GM19351 (cell line): ENCODE measurements around the gene FOXJ1.

Source experiments
- ATAC-seq: cut with Tn5 transposase; IDR thresholded peaks from one replicate; pipeline ENCODE4 v1.9.1; 2021; ENCODE audit warnings: mild to moderate bottlenecking, moderate library complexity; ENCODE audit not compliant: unreplicated experiment

The FOXJ1 gene

DNA sequence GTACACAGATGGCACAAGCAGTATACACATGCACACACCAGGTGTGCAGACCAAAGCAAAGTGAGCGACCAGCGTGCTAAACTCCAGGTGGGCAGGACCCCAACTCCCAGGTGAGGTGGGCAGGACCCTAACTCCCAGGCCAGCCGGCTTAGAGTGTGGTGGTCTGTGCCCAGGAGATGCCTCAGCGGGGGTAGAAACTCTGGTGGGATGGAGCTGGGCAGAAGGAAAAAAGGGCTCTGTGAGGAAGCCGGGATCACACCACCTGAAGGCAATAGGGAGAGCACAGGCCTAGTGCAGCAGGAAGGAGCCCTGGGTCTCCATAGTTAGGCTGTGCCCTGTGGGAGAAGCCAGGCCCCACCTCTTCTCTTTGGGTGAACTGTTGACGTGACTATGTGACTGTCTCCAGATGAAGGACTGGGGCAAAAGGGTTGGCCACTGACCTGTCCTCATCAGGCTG lies 1.6 kb upstream of the FOXJ1 start:
- ATAC-seq = no peak

DNA sequence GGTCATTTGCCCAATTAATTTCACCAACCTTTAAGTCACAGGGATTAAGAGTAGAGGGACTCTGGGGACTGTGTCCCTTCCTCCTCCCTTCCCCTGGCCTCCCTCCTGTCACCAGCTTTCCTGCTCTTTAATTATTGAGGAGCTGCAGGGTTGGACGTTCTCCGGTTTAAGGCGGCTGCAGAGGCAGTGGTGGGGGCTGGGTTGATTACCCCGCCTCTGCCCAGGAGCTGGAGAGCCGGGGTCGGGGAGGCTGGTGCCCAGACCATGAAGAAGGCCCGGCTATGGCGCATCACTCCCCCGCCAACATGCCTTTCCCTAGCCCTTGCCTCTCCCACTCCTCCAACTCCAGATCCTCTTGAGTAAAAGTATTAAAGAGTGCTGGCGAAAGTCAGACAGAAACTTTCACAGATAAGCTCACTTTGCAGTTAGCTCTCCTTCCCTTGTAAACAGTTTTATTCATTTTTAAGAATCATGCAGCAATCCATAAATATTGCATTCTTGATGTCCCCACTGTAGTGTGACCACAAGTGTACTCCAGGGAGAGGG lies 1.1 kb upstream of the FOXJ1 start:
- ATAC-seq = no peak

DNA sequence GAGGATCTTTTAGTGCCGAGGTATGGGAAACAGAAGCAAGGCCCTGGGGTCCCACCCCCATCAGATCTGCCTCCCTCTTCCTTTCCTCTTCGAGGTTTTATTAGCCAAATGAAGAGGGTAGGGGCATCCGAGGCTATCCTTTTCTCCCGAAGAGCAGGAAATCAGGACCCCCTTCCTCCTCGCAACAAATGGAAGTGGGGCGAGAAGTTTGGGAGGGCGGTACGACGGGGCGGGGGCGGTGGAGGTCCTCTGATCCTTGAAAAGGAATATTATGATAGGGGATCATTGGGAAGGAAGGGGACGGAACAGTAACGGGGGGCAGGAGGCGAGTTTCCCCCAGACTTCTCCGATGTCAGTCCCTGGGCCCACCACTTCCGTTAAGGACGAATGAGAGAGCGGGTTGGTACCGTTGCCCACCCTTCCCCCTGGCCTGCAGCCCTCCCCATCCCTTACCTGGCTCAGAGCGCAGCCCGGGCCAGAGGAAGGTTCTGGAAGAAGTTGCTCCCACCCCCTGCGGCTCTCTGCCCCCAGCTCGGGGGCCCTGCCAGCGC lies 309 bp downstream of the FOXJ1 start:
- no peak for ATAC-seq

DNA sequence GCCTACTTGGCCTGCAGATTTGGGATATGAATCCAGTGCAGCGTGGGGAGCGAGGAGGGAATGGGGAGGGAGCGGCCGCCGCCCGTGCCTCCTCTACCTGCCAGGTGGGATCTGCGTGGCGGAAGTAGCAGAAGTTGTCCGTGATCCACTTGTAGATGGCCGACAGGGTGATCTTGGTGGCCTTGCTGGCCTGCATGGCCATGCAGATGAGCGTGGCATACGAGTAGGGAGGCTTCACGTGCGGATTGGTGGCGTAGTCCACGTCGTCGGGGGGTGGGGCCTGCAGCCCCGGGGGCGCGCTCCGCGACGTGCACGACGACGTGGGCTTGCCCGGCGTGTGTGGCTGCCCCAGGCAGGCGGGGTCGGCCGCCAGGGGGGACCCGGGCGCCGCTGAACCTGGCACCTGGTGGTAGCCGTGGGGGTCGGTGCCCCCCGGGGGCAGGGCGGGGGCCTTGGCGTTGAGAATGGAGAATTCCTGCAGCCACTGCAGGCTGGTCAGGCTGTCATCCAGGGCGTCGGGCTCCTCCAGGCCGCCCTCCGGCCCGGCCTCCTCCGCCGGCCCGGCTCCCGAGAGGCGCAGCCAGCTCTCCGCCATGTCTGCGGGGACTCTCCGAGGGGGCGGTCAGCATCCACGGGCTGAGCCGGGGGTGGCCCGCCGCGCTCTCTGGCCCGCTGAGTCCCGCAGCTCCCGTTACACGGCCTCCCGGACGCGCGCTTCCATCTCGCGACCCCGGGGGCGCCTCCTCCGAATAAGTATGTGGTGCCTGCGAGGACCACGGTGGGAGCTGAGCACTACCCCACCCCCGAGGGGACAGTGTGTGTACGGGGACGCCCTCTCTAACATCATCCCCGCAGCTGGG lies 1.0 kb downstream of the FOXJ1 start:
- ATAC-seq = no peak

DNA sequence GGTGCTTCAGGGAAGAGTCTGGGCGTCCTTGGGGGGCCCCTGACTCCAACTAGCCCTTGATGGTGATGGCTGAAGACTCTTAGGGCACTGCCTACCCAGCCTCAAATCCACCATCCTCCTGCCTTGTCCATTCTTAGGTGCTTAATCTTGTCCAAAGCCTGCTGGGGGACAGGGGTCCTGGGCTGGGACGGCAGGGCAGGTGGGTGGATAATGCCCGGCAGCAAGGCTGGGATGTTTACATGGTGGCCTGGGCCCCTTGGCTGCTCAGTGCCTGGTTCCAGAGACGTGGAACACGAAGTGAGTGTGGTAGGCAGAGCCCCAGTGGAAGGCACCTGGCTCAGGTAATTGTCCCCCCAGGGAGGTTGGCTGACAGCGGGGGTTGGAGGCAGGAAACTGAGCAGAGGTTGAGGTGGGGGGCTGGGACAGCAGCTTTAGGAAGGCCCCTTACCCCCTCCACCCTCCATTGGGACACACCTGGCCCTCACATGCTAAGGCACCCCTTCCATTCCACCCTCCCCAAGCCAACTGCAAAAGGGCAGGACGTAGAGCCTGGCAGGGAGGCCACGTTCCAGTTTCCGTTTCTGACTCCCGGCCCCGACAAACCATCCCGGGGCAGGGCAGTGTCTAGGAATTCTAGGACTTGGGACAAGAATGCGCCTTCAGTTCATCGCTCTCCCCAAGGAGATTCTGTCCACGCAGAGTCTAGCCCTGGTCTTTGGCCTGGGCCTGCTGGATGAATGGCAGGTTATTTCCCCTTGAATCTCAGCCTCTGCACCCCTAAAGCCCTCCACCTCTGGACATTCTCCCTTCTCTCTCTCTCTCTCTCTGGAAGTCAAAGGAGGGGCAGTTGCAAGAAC lies 1.9 kb downstream of the FOXJ1 start:
- no peak for ATAC-seq

DNA sequence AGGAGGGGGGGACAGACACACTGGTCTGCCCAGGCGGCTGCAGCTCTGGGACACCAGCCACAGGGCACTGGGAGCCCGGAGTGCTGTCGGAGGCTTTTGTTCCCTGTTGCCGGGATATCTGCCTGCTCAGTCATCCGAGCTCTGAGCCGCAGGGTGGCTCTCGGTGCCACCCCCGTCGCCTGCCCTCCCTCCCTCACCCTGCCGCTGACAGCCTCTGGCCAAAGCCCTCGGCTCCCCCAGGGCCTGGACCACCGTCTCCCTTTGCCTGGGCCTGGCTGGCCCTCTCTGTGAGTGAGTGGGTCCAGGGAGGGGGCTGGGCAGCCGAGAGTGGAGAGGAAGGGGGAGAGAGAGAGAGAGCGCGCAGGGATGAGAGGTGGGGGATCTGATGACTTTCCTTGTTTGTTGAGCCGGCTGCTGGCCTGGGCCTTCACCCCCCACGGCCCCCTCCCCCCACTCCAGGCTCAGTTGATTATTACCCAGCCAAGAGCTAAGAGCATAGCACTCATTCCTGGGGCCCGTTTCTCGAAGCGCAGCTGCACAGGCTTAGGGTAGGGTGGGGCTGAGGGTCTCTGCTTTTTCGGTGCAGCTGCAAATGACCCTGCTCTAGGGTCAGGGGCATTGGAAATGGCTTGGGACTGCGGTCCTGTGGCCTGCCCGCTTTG lies 2.7 kb downstream of the FOXJ1 start:
- ATAC-seq = no peak

DNA sequence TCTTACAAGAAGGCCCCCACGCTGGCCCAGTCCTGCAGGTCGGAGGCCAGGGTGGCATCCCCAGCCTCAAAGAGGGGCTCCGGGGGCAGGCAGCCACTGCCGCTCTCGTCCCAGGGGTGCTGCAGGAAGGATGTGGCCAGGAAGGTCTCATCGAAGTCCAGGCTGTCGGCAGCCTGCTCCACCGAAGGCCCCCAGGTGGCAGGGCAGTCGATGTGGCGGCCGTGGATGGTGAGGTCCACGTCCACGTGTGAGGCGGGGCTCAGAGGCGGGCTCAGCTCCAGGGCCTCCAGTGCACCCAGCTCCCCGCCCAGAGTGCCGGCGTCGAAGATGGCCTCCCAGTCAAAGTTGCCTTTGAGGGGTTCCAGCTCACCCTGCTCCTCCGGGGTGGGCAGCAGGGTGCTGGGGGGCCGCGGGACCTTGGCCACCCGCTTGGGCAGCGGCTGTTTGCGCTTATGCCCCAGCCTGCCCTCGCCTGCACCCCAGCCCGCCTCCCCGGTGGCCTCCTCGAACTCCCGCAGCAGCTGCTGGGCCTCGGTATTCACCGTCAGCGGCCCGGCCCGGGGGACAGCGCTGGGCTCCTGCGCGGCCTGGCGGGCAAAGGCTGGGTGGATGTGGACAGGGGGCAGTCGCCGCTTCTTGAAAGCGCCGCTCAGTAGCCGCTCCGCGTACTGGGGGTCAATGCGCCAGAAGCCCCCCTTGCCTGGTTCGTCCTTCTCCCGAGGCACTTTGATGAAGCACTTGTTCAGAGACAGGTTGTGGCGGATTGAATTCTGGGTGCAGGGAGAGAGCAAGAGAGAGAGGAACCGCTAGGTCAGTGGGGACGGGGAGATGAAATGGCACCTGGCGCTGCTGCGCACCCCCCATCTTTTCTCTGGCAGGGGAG lies 3.5 kb downstream of the FOXJ1 start:
- no peak for ATAC-seq

DNA sequence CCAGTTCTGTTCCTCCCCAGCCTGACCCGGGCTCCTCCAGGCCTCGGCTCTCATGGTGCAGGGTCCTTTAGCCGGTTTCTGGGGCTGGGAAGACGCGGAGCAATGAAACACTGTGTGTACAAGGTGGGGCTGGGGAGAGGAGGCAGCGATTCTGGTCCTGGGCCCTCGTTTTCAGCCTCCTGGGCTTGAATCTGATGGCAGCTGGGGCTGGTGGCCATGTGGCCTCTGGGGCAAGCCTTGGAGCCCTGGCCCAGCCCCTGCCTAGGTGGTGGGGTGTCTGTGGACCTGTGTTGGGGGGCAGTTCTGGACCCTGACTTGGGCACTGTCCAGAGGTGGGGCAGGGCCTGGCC lies 4.1 kb downstream of the FOXJ1 start:
- ATAC-seq = no peak

DNA sequence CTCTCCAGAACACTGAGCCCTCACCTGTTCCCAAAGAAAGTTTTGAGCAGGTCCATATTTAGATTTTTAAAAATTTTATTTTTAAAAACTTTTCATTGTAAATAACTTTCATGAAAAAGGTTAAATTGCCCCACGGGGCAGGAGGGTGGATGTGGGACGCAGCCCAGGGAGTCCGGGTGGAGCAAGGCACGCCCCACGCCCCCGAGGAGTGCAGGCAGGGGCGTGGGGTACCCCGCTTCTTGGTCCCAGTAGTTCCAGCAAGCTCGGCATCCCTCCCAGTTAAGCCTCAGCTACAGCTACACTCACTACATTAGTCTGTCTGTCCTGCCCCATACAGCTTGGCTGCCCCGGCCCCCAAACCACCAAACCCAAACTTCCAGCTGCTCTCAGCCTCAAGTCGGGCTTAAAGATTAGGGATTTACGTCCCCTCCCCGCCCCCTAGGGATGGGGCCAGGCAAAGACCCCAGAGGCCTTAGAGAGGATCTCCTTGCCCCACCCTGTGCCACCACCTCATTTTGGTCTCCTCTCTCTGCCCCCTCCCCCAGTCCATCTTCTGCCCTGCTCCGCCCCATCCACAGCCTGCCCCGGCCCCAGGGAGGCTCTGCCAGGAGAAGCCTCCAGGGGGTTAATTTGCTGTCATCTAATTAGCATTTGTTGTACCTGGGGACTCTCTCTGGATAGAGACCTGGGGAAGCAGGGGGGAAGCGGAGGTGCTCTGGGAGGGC lies 4.6 kb downstream of the FOXJ1 start:
- ATAC-seq = no peak

DNA sequence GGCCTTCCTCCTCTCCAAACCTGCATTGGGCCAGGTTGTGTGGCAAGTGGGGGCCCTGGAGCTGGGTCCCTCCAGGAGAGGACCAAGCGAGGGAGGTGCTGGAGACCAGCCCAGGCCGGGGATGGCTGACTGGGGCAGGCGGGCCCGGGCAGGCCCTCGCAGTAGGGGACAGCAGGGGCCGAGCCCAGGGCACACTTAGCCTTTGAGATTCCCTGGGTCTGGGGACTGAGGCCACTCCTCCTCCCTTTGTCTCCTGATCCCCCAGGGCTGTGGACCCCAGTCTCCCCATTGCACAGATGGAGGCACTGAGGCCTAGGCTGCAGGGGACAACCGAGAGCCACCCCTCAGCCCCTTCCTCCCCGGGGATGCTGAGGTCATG lies 5.2 kb downstream of the FOXJ1 start:
- ATAC-seq = no peak

DNA sequence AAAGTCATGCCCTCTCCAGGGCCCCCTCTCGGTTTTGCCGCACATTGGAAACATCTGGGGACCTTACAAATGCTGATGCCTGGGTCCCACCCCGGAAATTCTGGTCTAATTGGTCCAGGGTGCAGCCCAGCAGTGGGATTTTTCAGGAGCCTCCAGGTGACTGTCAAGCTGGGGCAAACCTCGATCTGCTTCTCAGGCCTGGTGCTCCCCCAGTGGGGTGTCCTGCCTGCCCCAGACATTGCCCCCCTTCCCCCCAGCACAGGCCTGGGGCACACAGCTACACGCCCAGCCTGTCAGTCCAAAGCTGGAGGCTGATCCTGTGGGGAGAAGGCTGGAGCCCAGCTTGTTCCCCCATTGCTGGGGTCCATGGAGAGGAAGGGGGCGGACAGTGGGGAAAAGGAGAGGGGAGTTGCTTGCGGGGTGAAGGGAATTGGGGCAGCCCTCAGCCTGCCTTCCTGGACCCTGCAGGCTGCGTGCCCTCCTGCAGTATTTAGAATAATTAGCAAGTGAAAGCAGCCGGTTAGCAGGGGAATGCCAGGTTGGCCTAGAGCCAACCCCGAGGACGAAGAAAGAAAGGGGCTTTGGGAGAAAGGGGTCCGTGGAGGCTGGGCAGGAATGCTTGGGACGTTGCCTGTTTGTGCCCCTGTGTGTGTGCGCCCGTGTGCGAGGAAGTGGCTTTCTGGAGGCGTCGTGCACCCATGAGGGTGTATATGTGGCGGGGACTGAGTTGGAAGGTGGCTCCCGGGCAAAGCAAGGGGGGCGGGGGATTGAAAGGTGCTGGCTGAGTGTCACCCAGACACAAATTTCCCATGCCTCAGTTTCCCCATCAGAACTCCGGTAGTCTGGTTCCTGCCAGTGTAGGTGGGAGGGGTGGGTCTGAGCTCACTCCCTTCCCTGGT lies 5.9 kb downstream of the FOXJ1 start:
- no peak for ATAC-seq

DNA sequence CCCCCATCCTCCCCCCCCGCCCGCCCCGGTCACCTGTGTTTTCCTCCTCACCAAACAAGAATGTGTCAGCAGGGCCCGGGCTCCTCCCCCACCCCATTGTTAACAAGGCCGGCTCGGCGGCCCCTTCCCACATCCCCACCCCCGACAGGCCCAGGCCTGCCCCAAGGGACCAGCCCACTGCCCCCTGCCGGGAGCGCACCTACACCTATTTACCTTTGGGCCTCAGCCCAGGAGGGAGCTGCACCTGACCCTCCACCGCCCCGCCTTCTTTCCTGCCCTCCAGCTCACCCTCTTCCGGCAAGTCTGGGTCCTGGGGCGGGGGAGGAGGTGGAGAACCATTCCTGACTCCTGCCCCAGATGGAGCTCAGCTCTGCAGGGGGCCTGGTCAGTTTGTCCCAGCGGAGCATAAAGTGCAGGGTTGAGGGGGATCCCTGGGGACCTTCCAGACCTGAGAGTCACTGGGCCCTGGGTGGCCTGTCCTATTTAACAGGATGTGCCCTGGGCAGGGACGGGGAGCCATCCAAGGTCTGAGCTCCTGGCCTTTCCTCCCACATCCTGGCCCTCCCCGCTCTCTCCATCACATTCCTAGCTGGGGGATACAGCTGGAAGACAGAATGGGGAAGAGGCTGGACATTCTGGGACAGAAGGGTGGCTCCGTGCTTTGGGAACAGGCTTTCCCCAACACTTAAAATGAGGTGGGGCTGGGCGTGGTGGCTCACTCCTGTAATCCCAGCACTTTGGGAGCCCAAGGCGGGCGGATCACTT lies 8.3 kb downstream of the FOXJ1 start:
- ATAC-seq = no peak

DNA sequence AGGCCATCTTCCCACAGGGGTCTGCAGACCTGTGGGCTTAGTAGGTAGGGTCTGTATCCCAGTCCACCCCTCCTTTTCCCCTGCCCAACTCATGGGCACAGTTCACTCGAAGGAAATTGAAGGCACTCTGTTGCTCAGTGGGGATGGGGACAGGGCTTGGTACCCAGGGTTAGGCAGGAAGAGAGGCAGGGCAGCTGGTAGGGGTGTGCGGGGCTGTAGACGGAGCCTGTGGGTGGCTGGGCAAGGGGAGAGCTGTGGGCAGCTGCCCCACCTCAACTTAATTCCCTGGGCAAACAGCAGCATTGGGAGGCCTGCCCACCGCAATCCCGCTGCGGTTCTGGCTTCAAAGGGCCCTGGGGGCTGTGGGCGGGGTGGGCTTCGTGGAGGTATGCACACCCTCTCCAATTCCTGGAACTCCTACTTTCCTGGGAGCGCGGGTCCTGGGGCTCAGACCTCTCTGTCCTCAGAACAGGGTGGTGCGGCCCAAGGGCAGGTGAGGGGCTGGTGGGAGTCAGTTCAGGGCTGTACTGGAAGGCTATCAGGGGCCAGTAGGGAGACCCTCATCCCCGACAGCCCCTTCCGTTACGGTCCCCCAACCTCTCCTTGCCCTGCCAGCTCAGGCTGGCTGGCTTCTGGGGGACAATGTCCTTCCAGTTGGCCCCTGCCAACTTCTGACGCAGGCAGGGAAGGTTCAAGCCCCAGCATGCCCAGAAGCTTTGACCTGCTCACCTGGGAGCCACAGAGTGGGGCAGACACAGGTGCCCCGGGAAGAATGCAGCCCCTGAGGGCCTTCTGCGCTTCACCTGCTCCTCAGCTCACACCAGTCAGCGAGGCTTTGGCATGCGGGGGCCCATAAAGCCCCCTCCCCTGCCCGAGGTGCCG lies 9.1 kb downstream of the FOXJ1 start:
- no peak for ATAC-seq

DNA sequence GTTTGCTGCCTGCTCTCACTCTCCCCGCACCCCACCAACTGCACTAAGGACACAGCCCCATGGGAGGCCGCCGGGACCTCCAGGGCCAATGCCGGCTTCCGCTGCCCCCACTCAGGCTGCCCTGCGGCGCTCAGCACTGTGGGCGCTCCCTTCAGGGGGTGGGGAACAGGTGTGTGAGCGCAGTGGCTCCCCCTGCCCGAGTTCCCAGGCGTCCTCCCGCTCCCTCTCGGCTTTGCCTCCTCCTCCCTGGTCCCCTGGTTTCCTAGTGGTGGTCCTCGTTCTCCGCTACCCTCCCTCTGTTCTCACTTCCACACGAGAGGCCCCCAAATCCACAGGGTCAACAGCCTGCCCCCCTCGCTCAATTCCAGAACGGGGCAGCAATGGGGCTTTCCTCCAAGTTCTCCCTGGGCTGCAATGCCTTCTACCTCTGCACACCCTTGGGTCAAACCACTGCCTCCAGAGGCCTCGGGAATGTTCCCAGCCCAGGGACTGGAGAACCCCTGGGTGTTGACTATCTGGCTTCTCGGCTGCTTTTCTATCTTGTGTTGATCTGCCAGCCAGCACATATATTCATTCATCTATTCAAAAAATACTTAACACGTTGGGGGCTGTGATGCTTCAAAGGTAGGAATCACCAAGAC lies 9.9 kb downstream of the FOXJ1 start:
- ATAC-seq = no peak

DNA sequence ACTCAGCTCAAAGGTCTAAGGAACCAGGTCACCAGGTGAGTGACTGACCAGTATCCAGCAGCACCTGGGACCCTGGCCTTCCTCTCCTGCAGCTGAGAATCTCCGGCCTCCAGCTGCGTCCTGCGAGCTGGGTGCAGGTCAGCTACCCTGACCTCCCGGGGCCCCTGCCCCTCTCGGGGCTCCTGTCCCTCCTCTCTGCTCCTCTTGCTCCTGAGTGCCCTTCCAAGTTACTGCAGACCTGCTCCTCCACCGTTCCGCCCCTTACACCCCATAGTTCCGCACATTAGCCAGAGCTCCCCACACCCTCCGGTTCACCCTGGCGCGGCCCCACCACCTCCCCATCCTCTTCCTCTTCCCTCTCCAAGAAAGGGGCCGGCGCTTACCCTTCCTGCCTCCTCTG lies 10.6 kb downstream of the FOXJ1 start:
- no peak for ATAC-seq

DNA sequence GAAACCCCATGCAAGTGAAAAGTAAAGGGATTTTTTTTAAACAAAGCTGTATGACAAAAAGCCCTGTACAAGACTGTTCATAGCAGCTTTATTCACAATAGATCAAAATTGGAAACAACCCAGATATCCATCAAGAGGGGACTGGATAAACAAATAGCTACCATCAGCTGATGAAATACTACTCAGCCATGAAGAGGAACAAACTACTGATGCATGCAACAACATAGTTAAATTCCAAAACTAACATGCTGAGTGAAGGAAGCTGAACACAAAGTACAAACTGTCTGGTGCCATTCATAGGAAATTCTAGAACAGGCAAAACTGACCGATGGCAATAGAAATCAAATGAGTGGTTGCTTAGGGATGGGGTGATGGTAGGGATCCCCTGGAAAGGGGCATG lies 15.1 kb downstream of the FOXJ1 start:
- no peak for ATAC-seq
